K562 (cell line): ENCODE measurements around the gene OSCP1. TPM values are rescaled to one million over a fixed set of nuclear protein-coding genes. Genes with fewer than 3 reads are reported as not detected.
A peak's percentile ranks its signal among the peaks of the same experiment; 100 is the strongest.

Experiments
- EP300 ChIP-seq: IDR thresholded peaks from 2 replicates; pipeline ENCODE4 v1.6.1; 2012; ENCODE audit warnings: low read length, improper control_type of control experiment
- FOXK2 ChIP-seq, 2 experiments: fragments of 450-650 bp; IDR thresholded peaks in 1 of 2; conservative IDR thresholded peaks in 1 of 2; 2 replicates each; pipeline ENCODE4 v1.6.1; 2016; ENCODE audit warnings: low read depth in 2 of 2, mild to moderate bottlenecking in 1 of 2
- HMGN3 ChIP-seq: IDR thresholded peaks from 2 replicates; pipeline ENCODE4 v1.6.1; 2011; ENCODE audit warnings: borderline replicate concordance, low read depth, mild to moderate bottlenecking, mixed read lengths, low read length; ENCODE audit not compliant: insufficient read length; ENCODE audit errors: extremely low read depth
- HNRNPL ChIP-seq: fragments of 200-400 bp; formaldehyde crosslinking; IDR thresholded peaks from 2 replicates; pipeline ENCODE4 v1.6.1; 2017; ENCODE audit warnings: low read depth, mild to moderate bottlenecking, low read length
- NCOA4 ChIP-seq: fragments of 450-650 bp; IDR thresholded peaks from 2 replicates; pipeline ENCODE4 v1.6.1; 2018; ENCODE audit warnings: mild to moderate bottlenecking; ENCODE audit not compliant: partially characterized antibody
- NFATC3 ChIP-seq: fragments of 450-650 bp; IDR thresholded peaks from 2 replicates; pipeline ENCODE4 v1.6.1; 2017; ENCODE audit warnings: mild to moderate bottlenecking
- NRF1 ChIP-seq, 2 experiments: fragments of 450-650 bp; IDR thresholded peaks in 1 of 2; conservative IDR thresholded peaks in 1 of 2; 2 replicates each; pipeline ENCODE4 v1.6.1; 2014; ENCODE audit warnings: mild to moderate bottlenecking in 2 of 2
- RNF2 ChIP-seq: sonication (generic); IDR thresholded peaks from 2 replicates; pipeline ENCODE4 v1.6.1; 2016
- SREBF2 ChIP-seq: sonication (generic); formaldehyde crosslinking; IDR thresholded peaks from 2 replicates; pipeline ENCODE4 v1.4.0; 2020; ENCODE audit warnings: mild to moderate bottlenecking, missing genetic modification reagents
- TRIM28 ChIP-seq: fragments of 450-650 bp; IDR thresholded peaks from 2 replicates; pipeline ENCODE4 v1.6.1; 2017
- XRCC5 ChIP-seq: fragments of 200-400 bp; formaldehyde crosslinking; IDR thresholded peaks from 2 replicates; pipeline ENCODE4 v1.6.1; 2017; ENCODE audit warnings: low read depth, mild to moderate bottlenecking, low read length
- ZNF239 ChIP-seq: fragments of 250-450 bp; sonication (Bioruptor Pico); IDR thresholded peaks from 2 replicates; pipeline ENCODE4 v1.4.0; 2020; ENCODE audit warnings: mild to moderate bottlenecking
- ZNF384 ChIP-seq: IDR thresholded peaks from 2 replicates; pipeline ENCODE4 v1.6.1; 2012; ENCODE audit warnings: low read depth, low read length, improper control_type of control experiment
- ZNF407 ChIP-seq: fragments of 450-650 bp; IDR thresholded peaks from 2 replicates; pipeline ENCODE4 v1.6.1; 2016; ENCODE audit warnings: low read depth
- ZNF444 ChIP-seq: fragments of 250-450 bp; sonication (Bioruptor Pico); IDR thresholded peaks from 2 replicates; pipeline ENCODE4 v1.4.0; 2020; ENCODE audit warnings: mild to moderate bottlenecking, moderate library complexity
- ZNF57 ChIP-seq: fragments of 450-650 bp; formaldehyde crosslinking; IDR thresholded peaks from 2 replicates; pipeline ENCODE4 v1.4.0; 2020; ENCODE audit warnings: mild to moderate bottlenecking, moderate library complexity
- ZNF699 ChIP-seq: fragments of 250-450 bp; sonication (Bioruptor Pico); IDR thresholded peaks from 2 replicates; pipeline ENCODE4 v1.8.0; 2021; ENCODE audit warnings: mild to moderate bottlenecking, moderate library complexity; ENCODE audit not compliant: insufficient replicate concordance
- polyA plus RNA-seq, 8 experiments: library from polyadenylated mRNA; depleted of rRNA in 4 of 8; stranded (reverse) in 5 of 8; unstranded in 3 of 8; fragments of >200 nt; fragmentation: Nextera tagmentation in 2 of 8; fragmentation: Illumina TruSeq in 1 of 8; extraction: Ambion mirVana in 2 of 8; extraction: Trizol in 1 of 8; gene quantifications; 2 replicates each; pipeline versions ENCODE4 v1.2.1 to v1.2.3, GENCODE V29; 2011 to 2014; ENCODE audit warnings: inconsistent platforms in 1 of 8, missing spikeins in 1 of 8
- total RNA-seq, 7 experiments: library from RNA; depleted of rRNA in 6 of 7; stranded (reverse); fragments of >200 nt in 6 of 7; fragmentation: Illumina TruSeq in 2 of 7; extraction: Trizol in 2 of 7; gene quantifications; 2 replicates each; pipeline versions ENCODE4 v1.2.1 to v1.2.3, GENCODE V29; 2011 to 2021; ENCODE audit warnings: low replicate concordance in 1 of 7
- TF ChIP-seq, protein P1 (sequence below): fragments of 450-650 bp; formaldehyde crosslinking; IDR thresholded peaks from 2 replicates; pipeline ENCODE4 v1.4.0; 2022; ENCODE audit warnings: mild to moderate bottlenecking, moderate library complexity
- TF ChIP-seq, protein P2 (sequence below): sonication (generic); formaldehyde crosslinking; IDR thresholded peaks from 2 replicates; pipeline ENCODE4 v1.8.0; 2022; ENCODE audit warnings: missing genetic modification reagents, mild to moderate bottlenecking, moderate library complexity, borderline replicate concordance

Gene OSCP1
- total and polyA plus RNA-seq, 9 of the 15 experiments (the other 6 are each of a cell fraction or from before 2014, with no cell fraction given): 0.15 to 0.40 (median 0.33) TPM; not detected in 5

- TF ChIP-seq HNRNPL (peak; percentile 84; the same call in 1 of the 2 replicates), ZNF384 (0 out of 2 replicates have a peak, but pooled peaks have one; percentile 7), FOXK2 (conservative IDR thresholded peaks at IDR 0.05 in 1 of 2, IDR thresholded peaks at IDR 0.05 in 1 of 2; ENCODE audit: low read depth in 2 of 2) (peak; percentile 57 to 96), ZNF444 (CRISPR knock-in tag) (no peak), ZNF57 (no peak), NRF1 (conservative IDR thresholded peaks at IDR 0.05 in 1 of 2, IDR thresholded peaks at IDR 0.05 in 1 of 2) (peak; percentile 83 to 85), ZNF239 (CRISPR knock-in tag) (peak; percentile 28; the same call in 1 of the 2 replicates), ZNF699 (no peak), ZNF407 (peak; percentile 68; the same call in 1 of the 2 replicates), NCOA4 (peak; percentile 99), SREBF2 (CRISPR knock-in tag) (no peak), EP300 (peak; percentile 81), TRIM28 (no peak; the same call in none of the 2 replicates), RNF2 (peak; percentile 88), XRCC5 (peak; percentile 99), HMGN3 (peak; percentile 87), NFATC3 (0 out of 2 replicates have a peak, but pooled peaks have one; percentile 51)
- TF ChIP-seq, protein P1, sequence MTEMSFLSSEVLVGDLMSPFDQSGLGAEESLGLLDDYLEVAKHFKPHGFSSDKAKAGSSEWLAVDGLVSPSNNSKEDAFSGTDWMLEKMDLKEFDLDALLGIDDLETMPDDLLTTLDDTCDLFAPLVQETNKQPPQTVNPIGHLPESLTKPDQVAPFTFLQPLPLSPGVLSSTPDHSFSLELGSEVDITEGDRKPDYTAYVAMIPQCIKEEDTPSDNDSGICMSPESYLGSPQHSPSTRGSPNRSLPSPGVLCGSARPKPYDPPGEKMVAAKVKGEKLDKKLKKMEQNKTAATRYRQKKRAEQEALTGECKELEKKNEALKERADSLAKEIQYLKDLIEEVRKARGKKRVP: peak; percentile 93
- TF ChIP-seq, protein P2, sequence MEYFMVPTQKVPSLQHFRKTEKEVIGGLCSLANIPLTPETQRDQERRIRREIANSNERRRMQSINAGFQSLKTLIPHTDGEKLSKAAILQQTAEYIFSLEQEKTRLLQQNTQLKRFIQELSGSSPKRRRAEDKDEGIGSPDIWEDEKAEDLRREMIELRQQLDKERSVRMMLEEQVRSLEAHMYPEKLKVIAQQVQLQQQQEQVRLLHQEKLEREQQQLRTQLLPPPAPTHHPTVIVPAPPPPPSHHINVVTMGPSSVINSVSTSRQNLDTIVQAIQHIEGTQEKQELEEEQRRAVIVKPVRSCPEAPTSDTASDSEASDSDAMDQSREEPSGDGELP (CRISPR knock-in tag): peak; percentile 92
Measured at GRCh38 chr1:36463803-36464604, 13.8 kb upstream of the OSCP1 start, which contains the start of gene MRPS15 (continued).
